Spleen (tissue), 11 donors: ENCODE results near the gene SLCO2A1. TPM values are rescaled to one million over a fixed set of nuclear protein-coding genes. Genes with fewer than 3 reads are reported as not detected.

ENCODE experiments used
- DNase-seq: peaks from one replicate; pipeline ENCODE4 v3.0.0-alpha.2; 2020
- H3K27ac ChIP-seq, 8 donors: fragments of 200-600 bp; sonication (generic) in 7 of 8; 1 replicate in 4 of 8; 2 replicates in 4 of 8; pipeline versions ENCODE4 v1.5.0 to v1.8.0; 2016 to 2021; ENCODE audit warnings: inconsistent platforms in 4 of 8, mild to moderate bottlenecking in 4 of 8, moderate library complexity in 1 of 8
- H3K27me3 ChIP-seq, 7 donors: fragments of 200-600 bp; sonication (generic) in 6 of 7; replicated peaks in 1 of 7; 1 replicate in 4 of 7; 2 replicates in 3 of 7; pipeline versions ENCODE4 v1.5.0 to v1.8.0; 2016 to 2021; ENCODE audit warnings: inconsistent platforms in 3 of 7, mild to moderate bottlenecking in 1 of 7
- H3K36me3 ChIP-seq, 6 donors: fragments of 200-600 bp; sonication (generic) in 5 of 6; 1 replicate in 4 of 6; 2 replicates in 2 of 6; pipeline versions ENCODE4 v1.5.0 to v1.8.0; 2016 to 2021; ENCODE audit warnings: inconsistent platforms in 2 of 6
- H3K4me1 ChIP-seq, 6 donors: fragments of 200-600 bp; sonication (generic) in 5 of 6; 1 replicate in 3 of 6; 2 replicates in 3 of 6; pipeline versions ENCODE4 v1.5.0 to v1.8.0; 2016 to 2021; ENCODE audit warnings: inconsistent platforms in 3 of 6
- H3K4me3 ChIP-seq, 8 donors: fragments of 200-600 bp; sonication (generic) in 7 of 8; 1 replicate in 4 of 8; 2 replicates in 4 of 8; pipeline versions ENCODE4 v1.5.0 to v1.8.0; 2016 to 2021; ENCODE audit warnings: inconsistent platforms in 4 of 8, mild to moderate bottlenecking in 4 of 8, moderate library complexity in 2 of 8
- H3K9me3 ChIP-seq, 8 donors: fragments of 200-600 bp; sonication (generic) in 7 of 8; 1 replicate in 4 of 8; 2 replicates in 4 of 8; pipeline versions ENCODE4 v1.5.0 to v1.8.0; 2016 to 2021; ENCODE audit warnings: inconsistent platforms in 4 of 8
- CTCF ChIP-seq, 11 experiments: fragments of 200-600 bp in 7 of 11; fragments of 450-650 bp in 4 of 11; sonication (generic) in 4 of 11; IDR thresholded peaks in 8 of 11; conservative IDR thresholded peaks in 3 of 11; 1 replicate in 7 of 11; 2 replicates in 4 of 11; pipeline versions ENCODE4 v1.4.0 to v1.8.0; 2016 to 2021; ENCODE audit warnings: antibody characterized with exemption in 11 of 11, inconsistent platforms in 4 of 11, mild to moderate bottlenecking in 1 of 11
- POLR2A ChIP-seq, 3 donors: fragments of 450-650 bp; IDR thresholded peaks; one replicate each; pipeline ENCODE4 v1.5.1; 2017; ENCODE audit warnings: antibody characterized with exemption in 3 of 3, mild to moderate bottlenecking in 1 of 3
- POLR2AphosphoS5 ChIP-seq, 3 donors: sonication (generic); formaldehyde crosslinking; IDR thresholded peaks; one replicate each; pipeline ENCODE4 v1.5.1; 2017; ENCODE audit warnings: antibody characterized with exemption in 3 of 3
- WGBS, 5 donors: extraction: QIAGEN DNeasy Blood & Tissue Kit in 3 of 5; methylation state at CpG; one replicate each; pipeline versions ENCODE4 v1.1.5 to v1.1.7; 2013 to 2018; 5-methylcytosine and 5-hydroxymethylcytosine counted together
- intact Hi-C: fragments of 100-400 bp; cut with DNase I; formaldehyde crosslinking; loops from one replicate; pipeline ENCODE4 v1.15.0; 2023; ENCODE audit warnings: low total_unique reads
- polyA plus RNA-seq, 3 donors: library from polyadenylated mRNA; stranded (reverse); fragments of 200-250 nt; gene quantifications; one replicate each; pipeline ENCODE4 v1.2.1, GENCODE V29; 2013
- total RNA-seq, 7 donors: library from RNA; depleted of rRNA in 3 of 7; stranded (reverse); fragments of >200 nt in 3 of 7; fragmentation: NEBNext Ultra II Directional in 4 of 7; extraction: Animal tissue kit (Norgen Biotek cat#: 25700) in 4 of 7; gene quantifications; one replicate each; pipeline versions ENCODE4 v1.1.0 to v1.2.1, GENCODE V29; 2016 to 2021
- donor health status: healthy with polysubstance abuse.
- donor health status: DM: no; HTN: no; CAD: no; lungs with moderate emphysema.
- donor health status: DM: no; HTN: no; CAD: no.
- donor health status: Bipolar disorder and iron deficiency.
- donor health status: healthy.
- donor health status: DM: no; HTN: no; CAD: no.
- donor health status: DM: yes; HTN: yes; CAD: no.

The SLCO2A1 gene
- total and polyA plus RNA-seq, 10 donors: 4.8 to 118 (median 29.8) TPM

DNA sequence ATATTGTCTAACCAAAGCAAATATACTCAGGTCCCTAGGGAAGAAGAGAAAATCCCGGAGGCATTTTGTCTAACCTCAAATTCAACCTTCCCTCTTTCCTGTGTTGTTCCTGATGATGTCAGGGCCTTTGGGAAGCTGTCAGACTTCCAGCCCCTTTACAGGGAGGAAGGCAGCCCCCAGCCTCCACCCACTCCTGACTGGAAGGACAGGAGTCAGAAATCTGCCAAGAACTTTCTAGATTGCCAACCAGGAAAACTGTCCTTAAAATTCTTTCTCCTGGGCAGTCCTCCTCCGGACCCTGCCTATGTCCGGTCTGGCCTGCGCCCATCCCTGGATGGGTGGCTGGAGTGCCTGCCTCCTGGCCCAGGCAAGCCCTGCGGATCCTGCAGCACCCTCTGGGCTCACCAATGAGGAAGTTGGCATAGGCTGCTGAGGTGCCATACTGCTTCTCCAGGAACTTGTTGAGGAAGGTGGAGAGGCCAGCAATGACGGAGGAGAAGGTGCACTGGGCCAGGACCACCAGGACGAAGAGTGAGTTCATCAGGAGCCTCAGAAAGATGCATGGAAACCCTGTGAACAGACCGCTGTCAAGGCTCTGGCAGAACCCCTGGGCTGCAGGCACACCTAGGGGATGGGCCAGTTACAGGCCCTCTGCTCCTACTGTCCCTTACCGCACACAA lies 81.5 kb downstream of the SLCO2A1 start:
- H3K27ac ChIP-seq: peak overlapping the region in 5 of 8 donors; percentile 2 to 57 (median 27)
- H3K9me3 ChIP-seq: no peaks in the 10 kb centered on the region
- no peak overlapping the region for H3K4me3 ChIP-seq
- DNase-seq: peak; percentile 80
- peaks cover 0 to 25% (median 0%) of the 10 kb centered on the region in 6 donors for H3K36me3 ChIP-seq
- peaks cover 0 to 43% (median 10%) of the 10 kb centered on the region in 6 donors for H3K4me1 ChIP-seq
- intact Hi-C loops: no loop called here
- TF ChIP-seq POLR2AphosphoS5 (IDR thresholded peaks at IDR 0.05) (peak; percentile 53 to 75 (median 67)), POLR2A (IDR thresholded peaks at IDR 0.05) (no peak), CTCF (IDR thresholded peaks at IDR 0.05 in 8 of 11, conservative IDR thresholded peaks at IDR 0.05 in 3 of 11) (no peak)
- H3K27me3 ChIP-seq: peaks cover 0 to 8% (median 0%) of the 10 kb centered on the region in 7 donors
- WGBS, 5 donors: 67 to 86% (median 75%) methylated on average over 8 to 9 of the region's 9 CpGs

DNA sequence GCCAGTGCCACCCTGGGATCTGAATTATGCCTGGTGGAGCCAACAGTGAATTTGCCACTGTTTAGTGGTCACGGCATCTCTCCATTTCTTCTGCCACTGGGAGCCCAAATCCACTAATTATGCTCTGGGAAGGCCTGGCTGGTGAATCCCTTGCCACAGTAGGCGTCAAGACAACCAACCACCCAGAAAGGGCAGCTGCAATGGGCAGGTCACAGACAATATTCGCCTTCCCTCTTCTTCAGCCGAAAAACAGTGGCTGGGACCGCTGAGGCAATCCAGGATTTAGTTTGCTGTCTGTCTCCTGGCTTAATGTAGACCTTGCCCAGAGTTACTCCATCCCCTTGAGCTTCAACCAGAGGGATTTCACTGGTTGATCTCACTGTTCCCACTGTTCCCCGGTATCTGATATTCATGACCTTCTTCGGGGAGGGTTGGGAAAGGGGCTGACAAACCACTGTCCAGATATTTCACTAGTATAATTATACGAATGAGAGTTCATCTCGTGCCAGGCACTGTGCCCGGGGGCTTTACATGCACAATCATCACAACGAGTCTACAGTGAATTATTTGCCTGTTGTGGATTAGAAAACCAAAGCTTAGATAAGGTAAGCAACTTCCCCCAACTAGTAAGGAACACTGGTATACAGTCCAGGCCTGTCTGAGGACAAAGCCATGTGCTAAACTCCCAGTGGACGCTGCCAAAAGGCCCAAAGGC lies 84.2 kb downstream of the SLCO2A1 start:
- peaks cover 0 to 37% (median 0%) of the 10 kb centered on the region in 6 donors for H3K36me3 ChIP-seq
- no peak overlapping the region for H3K4me3 ChIP-seq
- TF ChIP-seq POLR2AphosphoS5 (IDR thresholded peaks at IDR 0.05): no peak
- TF ChIP-seq CTCF (IDR thresholded peaks at IDR 0.05 in 8 of 11, conservative IDR thresholded peaks at IDR 0.05 in 3 of 11): no peak
- no peak for TF ChIP-seq POLR2A (IDR thresholded peaks at IDR 0.05)
- H3K4me1 ChIP-seq: peaks cover 0 to 43% (median 10%) of the 10 kb centered on the region in 6 donors
- H3K27me3 ChIP-seq: peaks cover 0 to 8% (median 0%) of the 10 kb centered on the region in 7 donors
- 80 to 91% (median 86%) methylated on average over 12 of the region's 12 CpGs for WGBS, 5 donors
- no peaks in the 10 kb centered on the region for H3K9me3 ChIP-seq
- peak overlapping the region in 2 of 8 donors; percentile 11 to 18 for H3K27ac ChIP-seq
- DNase-seq: peak; percentile 31
- intact Hi-C loops: no loop called here

DNA sequence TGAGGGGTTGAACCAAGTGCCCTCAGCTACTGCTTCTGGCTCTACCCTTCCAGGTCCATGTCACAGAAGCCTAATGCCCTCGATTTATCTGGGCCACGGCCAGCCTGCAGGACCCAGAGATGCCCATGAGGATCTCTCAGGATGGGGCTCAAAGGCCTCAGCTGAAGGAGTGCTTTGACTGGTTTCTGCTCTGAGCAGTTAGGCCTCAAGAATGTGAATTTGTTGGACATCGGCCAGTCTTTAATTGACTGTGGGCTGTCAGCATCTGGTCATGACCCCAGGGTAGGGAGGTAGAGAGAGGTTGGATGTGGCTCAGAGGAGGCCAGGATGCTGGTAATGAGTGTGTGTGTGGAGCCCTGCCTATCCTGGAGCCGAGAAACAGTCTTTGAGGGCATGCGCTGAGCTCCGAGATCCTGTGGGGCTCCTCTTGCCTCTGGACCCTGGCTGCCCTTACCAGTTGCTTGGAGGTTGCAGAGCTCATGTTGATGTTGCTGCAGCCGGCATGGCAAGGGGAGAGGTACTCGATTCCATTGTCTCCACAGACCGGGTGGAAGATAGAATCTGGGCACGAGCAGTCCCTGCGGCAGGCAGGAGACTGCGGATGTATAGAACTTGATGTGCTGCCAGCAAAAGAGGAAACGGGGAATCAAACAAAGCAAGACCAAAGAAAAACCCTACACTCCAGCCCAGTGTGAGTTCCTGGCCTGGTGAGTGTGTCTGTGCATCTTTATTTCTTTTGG lies 84.9 kb downstream of the SLCO2A1 start:
- peak; percentile 49 for DNase-seq
- WGBS, 5 donors: 39 to 54% (median 51%) methylated on average over 12 to 13 of the region's 13 CpGs

More for the DNA sequence above, 84.9 kb downstream of the SLCO2A1 start:
- intact Hi-C loops: no loop called here
- Histone ChIP-seq H3K27ac (peak overlapping the region in 1 of 8 donors; percentile 13), H3K27me3 (peaks cover 0 to 8% (median 0%) of the 10 kb centered on the region in 7 donors), H3K9me3 (no peaks in the 10 kb centered on the region), H3K4me3 (no peak overlapping the region), H3K36me3 (peaks cover 0 to 41% (median 0%) of the 10 kb centered on the region in 6 donors), H3K4me1 (peaks cover 0 to 42% (median 10%) of the 10 kb centered on the region in 6 donors)
- TF ChIP-seq POLR2A (IDR thresholded peaks at IDR 0.05) (no peak), CTCF (IDR thresholded peaks at IDR 0.05 in 8 of 11, conservative IDR thresholded peaks at IDR 0.05 in 3 of 11) (no peak), POLR2AphosphoS5 (IDR thresholded peaks at IDR 0.05) (peak in 2 of 3 donors; percentile 18 to 26)
